Osteocyte (in vitro differentiated cells): ENCODE data around the gene TOM1L1. TPM values are rescaled to one million over a fixed set of nuclear protein-coding genes. Genes with fewer than 3 reads are reported as not detected.
A peak's percentile ranks its signal among the peaks of the same experiment; 100 is the strongest.

Source experiments
- DNase-seq: peaks from one replicate; pipeline ENCODE4 v3.0.0; 2021; ENCODE audit warnings: mixed read lengths; ENCODE audit not compliant: unreplicated experiment; ENCODE audit errors: extremely low spot score
- H3K27ac Mint-ChIP-seq: one replicate; pipeline ENCODE4 v1.8.0; 2021; ENCODE audit warnings: mild to moderate bottlenecking, mixed read lengths; ENCODE audit not compliant: unreplicated experiment
- H3K27me3 Mint-ChIP-seq: one replicate; pipeline ENCODE4 v1.8.0; 2021; ENCODE audit warnings: mixed read lengths; ENCODE audit not compliant: unreplicated experiment
- H3K36me3 Mint-ChIP-seq: one replicate; pipeline ENCODE4 v1.8.0; 2021; ENCODE audit warnings: mixed read lengths; ENCODE audit not compliant: unreplicated experiment
- H3K4me1 Mint-ChIP-seq: one replicate; pipeline ENCODE4 v1.8.0; 2021; ENCODE audit warnings: mixed read lengths; ENCODE audit not compliant: unreplicated experiment
- H3K4me3 Mint-ChIP-seq: one replicate; pipeline ENCODE4 v1.8.0; 2021; ENCODE audit warnings: mild to moderate bottlenecking, moderate library complexity, mixed read lengths; ENCODE audit not compliant: unreplicated experiment
- H3K9me3 Mint-ChIP-seq: one replicate; pipeline ENCODE4 v1.8.0; 2021; ENCODE audit warnings: mixed read lengths; ENCODE audit not compliant: unreplicated experiment
- total RNA-seq: library from RNA; stranded (reverse); gene quantifications from 2 replicates; pipeline ENCODE4 v1.2.1, GENCODE V29; 2021
- TF ChIP-seq, protein P1 (sequence below): fragments of 200-600 bp; sonication (generic); IDR thresholded peaks from 2 replicates; pipeline ENCODE4 v1.5.0; 2021; ENCODE audit warnings: antibody characterized with exemption, mild to moderate bottlenecking, moderate library complexity

The TOM1L1 gene
- total RNA-seq, 1 donor from 2014 or later: 33.9 TPM

DNA sequence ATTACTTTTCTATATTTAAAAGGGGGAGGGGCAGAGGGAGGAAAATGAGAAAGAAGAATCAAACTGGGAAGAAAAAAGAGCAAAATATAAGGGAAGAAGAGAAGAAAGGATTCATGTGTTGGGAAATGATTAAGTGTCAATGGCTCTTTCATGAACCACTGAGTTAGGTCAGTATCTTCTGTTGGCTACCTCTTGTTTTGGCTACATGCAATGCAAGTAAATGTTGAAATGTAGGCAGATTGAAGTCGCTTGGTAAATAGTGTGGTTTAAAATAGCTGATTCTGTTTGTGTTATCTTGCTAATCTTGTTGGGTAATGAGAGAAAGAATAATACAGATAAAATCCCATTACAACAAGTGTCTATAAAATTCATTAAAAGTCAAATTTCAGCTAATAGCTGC lies 40.6 kb downstream of the TOM1L1 start:
- H3K27me3 Mint-ChIP-seq: no peaks in the 10 kb centered on the region
- TF ChIP-seq, protein P1, sequence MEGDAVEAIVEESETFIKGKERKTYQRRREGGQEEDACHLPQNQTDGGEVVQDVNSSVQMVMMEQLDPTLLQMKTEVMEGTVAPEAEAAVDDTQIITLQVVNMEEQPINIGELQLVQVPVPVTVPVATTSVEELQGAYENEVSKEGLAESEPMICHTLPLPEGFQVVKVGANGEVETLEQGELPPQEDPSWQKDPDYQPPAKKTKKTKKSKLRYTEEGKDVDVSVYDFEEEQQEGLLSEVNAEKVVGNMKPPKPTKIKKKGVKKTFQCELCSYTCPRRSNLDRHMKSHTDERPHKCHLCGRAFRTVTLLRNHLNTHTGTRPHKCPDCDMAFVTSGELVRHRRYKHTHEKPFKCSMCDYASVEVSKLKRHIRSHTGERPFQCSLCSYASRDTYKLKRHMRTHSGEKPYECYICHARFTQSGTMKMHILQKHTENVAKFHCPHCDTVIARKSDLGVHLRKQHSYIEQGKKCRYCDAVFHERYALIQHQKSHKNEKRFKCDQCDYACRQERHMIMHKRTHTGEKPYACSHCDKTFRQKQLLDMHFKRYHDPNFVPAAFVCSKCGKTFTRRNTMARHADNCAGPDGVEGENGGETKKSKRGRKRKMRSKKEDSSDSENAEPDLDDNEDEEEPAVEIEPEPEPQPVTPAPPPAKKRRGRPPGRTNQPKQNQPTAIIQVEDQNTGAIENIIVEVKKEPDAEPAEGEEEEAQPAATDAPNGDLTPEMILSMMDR: no peak
- no peaks in the 10 kb centered on the region for H3K9me3 Mint-ChIP-seq
- peaks cover 13% of the 10 kb centered on the region for H3K4me1 Mint-ChIP-seq
- H3K4me3 Mint-ChIP-seq: no peak overlapping the region
- H3K27ac Mint-ChIP-seq: no peak overlapping the region
- H3K36me3 Mint-ChIP-seq: peaks cover 29% of the 10 kb centered on the region
- DNase-seq: no peak

DNA sequence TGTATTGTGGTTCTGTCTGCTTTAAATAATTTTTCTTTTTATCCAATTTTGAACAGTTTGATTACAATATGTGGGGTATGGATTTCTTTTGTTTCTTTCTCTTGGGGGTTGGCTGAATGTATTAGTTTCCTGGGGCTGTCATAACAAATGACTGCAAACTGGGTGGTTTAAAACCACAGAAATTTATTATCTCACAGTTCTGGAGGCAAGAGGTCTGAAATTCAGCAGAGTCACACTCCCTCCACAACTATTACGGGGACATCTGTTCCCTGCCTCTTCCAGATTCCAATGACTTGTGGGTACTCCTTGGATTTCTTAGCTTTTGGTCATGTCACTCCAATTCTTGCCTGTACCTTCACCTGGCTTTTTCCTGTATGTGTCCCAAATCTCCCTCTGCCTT lies 44.1 kb downstream of the TOM1L1 start:
- no peak for DNase-seq
- Mint-ChIP-seq H3K4me3 (no peak overlapping the region), H3K27me3 (no peaks in the 10 kb centered on the region), H3K36me3 (peaks cover 27% of the 10 kb centered on the region), H3K4me1 (peaks cover 18% of the 10 kb centered on the region), H3K27ac (peak overlapping the region; percentile 62), H3K9me3 (no peaks in the 10 kb centered on the region)
- TF ChIP-seq, protein P1: no peak

DNA sequence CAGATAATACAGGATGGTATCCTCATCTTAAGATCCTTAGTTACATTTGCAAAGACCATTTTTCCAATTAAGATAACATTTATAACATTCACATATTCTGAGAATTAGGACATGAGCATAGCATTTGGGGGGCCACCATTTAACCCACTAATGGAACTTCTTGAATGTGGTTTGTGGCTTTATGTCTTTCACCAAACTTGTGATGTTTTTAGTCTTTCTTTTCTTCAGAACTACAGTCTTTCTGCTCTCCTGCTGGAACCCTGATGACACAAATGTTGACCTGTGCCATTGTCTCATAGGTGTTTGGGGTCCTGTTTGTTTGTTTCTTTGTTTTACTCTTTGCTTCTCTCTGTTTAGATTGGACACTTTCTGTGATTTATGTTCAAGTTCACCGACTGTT lies 44.6 kb downstream of the TOM1L1 start:
- H3K9me3 Mint-ChIP-seq: no peaks in the 10 kb centered on the region
- H3K4me1 Mint-ChIP-seq: peaks cover 18% of the 10 kb centered on the region
- H3K27me3 Mint-ChIP-seq: no peaks in the 10 kb centered on the region
- peaks cover 27% of the 10 kb centered on the region for H3K36me3 Mint-ChIP-seq
- no peak for DNase-seq
- H3K27ac Mint-ChIP-seq: peak overlapping the region; percentile 62
- no peak overlapping the region for H3K4me3 Mint-ChIP-seq
- TF ChIP-seq, protein P1: no peak

DNA sequence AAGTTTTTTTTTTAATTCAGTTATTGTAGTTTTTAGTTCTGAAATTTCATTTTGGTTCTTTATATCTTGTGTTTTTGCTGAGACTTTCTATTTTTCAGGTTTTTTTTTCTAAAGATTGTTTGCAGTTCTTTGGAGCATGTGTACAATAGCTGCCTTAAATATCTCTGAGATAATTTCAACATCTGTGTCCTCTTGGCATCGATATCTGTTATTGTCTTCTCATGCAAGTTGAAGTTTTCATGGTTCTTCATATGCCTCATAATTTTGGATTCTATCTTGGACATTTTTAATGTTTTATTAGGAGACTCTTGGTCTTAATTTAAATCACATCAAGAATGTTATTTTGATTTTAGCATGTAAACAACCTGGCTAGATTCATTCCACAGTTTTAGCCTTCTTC lies 45.0 kb downstream of the TOM1L1 start:
- Mint-ChIP-seq H3K27me3 (no peaks in the 10 kb centered on the region), H3K4me1 (peaks cover 18% of the 10 kb centered on the region), H3K36me3 (peaks cover 28% of the 10 kb centered on the region), H3K27ac (no peak overlapping the region), H3K4me3 (no peak overlapping the region), H3K9me3 (no peaks in the 10 kb centered on the region)
- DNase-seq: no peak
- TF ChIP-seq, protein P1: no peak

DNA sequence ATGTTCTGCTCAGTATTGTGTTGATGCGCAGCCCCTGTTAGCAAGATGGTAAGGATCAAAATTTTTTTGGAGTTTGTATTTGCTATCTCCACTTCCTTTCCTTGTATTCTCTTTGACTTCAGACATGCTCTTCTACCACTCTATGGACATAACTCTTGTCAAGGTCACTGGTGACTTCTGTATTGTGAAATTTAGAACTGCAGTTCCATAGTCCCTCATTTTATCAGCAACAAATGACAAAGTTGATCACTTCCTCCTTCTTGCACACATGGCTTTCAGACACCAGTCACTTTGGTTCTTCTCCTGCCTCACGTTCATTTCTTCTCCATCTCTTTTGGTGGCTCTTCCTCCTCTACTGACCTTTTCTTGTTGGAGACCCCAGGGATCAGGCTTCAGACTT lies 46.7 kb downstream of the TOM1L1 start:
- H3K36me3 Mint-ChIP-seq: peaks cover 32% of the 10 kb centered on the region
- H3K27me3 Mint-ChIP-seq: no peaks in the 10 kb centered on the region
- peaks cover 18% of the 10 kb centered on the region for H3K4me1 Mint-ChIP-seq
- TF ChIP-seq, protein P1: no peak
- no peak overlapping the region for H3K27ac Mint-ChIP-seq
- H3K4me3 Mint-ChIP-seq: no peak overlapping the region
- H3K9me3 Mint-ChIP-seq: no peaks in the 10 kb centered on the region
- no peak for DNase-seq
